Ovary (tissue), 9 donors: ENCODE data around the gene LGALS1. TPM values are rescaled to one million over a fixed set of nuclear protein-coding genes. Genes with fewer than 3 reads are reported as not detected.
"Not testable (repeated sequence)": the region's sequence is repeated elsewhere in the genome, so short reads cannot be mapped to it uniquely, and the experiment has no call there.

Experiments
- DNase-seq, 5 donors: peaks; one replicate each; pipeline ENCODE4 v3.0.0-alpha.2; 2019 to 2020
- H3K27ac ChIP-seq, 2 donors: fragments of 200-600 bp; one replicate each; pipeline versions ENCODE4 v1.5.1 to v1.8.0; 2019 to 2022
- H3K27me3 ChIP-seq: fragments of 200-600 bp; one replicate; pipeline ENCODE4 v1.8.0; 2022
- H3K36me3 ChIP-seq: fragments of 200-600 bp; sonication (generic); one replicate; pipeline ENCODE4 v1.5.1; 2019
- H3K4me1 ChIP-seq: one replicate; pipeline ENCODE4 v1.8.1; 2013; ENCODE audit warnings: mild to moderate bottlenecking, moderate library complexity; ENCODE audit not compliant: insufficient read depth
- H3K4me3 ChIP-seq: fragments of 200-600 bp; sonication (generic); one replicate; pipeline ENCODE4 v1.5.1; 2017
- H3K9me3 ChIP-seq, 2 donors: fragments of 200-600 bp in 1 of 2; sonication (generic) in 1 of 2; one replicate each; pipeline versions ENCODE4 v1.5.1 to v1.8.1; 2013 to 2019; ENCODE audit warnings: mild to moderate bottlenecking in 1 of 2, moderate library complexity in 1 of 2
- EP300 ChIP-seq: sonication (generic); formaldehyde crosslinking; IDR thresholded peaks from one replicate; pipeline ENCODE4 v1.6.1; 2017; ENCODE audit warnings: antibody characterized with exemption
- POLR2A ChIP-seq: fragments of 450-650 bp; IDR thresholded peaks from one replicate; pipeline ENCODE4 v1.6.1; 2017; ENCODE audit warnings: antibody characterized with exemption, mild to moderate bottlenecking, moderate library complexity
- WGBS, 3 donors: extraction: QIAGEN DNeasy Blood & Tissue Kit in 1 of 3; methylation state at CpG; one replicate each; pipeline versions ENCODE4 v1.1.5 to v1.1.7; 2013 to 2017; 5-methylcytosine and 5-hydroxymethylcytosine counted together
- intact Hi-C, 4 donors: fragments of 100-400 bp; cut with DNase I; formaldehyde crosslinking; loops; one replicate each; pipeline versions ENCODE4 v1.11.0 to v1.15.1; 2022 to 2023
- polyA plus RNA-seq, 2 donors: library from polyadenylated mRNA; stranded (reverse); fragments of 200-250 nt in 1 of 2; fragments of 350-450 nt in 1 of 2; fragmentation: Illumina TruSeq in 1 of 2; extraction: RNeasy Lipid Tissue Mini Kit (QIAGEN cat#74804) in 1 of 2; gene quantifications; one replicate each; pipeline ENCODE4 v1.2.3, GENCODE V29; 2013 to 2014
- total RNA-seq, 7 donors: library from RNA; depleted of rRNA in 2 of 7; stranded (reverse); fragments of >200 nt in 2 of 7; fragmentation: NEBNext Ultra II Directional in 3 of 7; extraction: Animal tissue kit (Norgen Biotek cat#: 25700) in 3 of 7; gene quantifications; one replicate each; pipeline versions ENCODE4 v1.1.0 to v1.2.4, GENCODE V29; 2016 to 2023
- TF ChIP-seq, protein P1 (sequence below), 3 donors: fragments of 450-650 bp in 2 of 3; fragments of 200-600 bp in 1 of 3; IDR thresholded peaks; one replicate each; pipeline versions ENCODE4 v1.5.1 to v1.8.0; 2016 to 2022; ENCODE audit warnings: antibody characterized with exemption in 3 of 3, mild to moderate bottlenecking in 1 of 3
- donor health status: DM: no; HTN: no; CAD: no; lungs with moderate emphysema.
- donor health status: DM: no; HTN: no; CAD: no.
- donor health status: Bipolar disorder and iron deficiency.
- donor health status: DM: yes; HTN: yes; CAD: no.
- donor health status: DM: no; HTN: no; CAD: no.
- donor health status: DM: yes; HTN: yes; CAD: no.

The LGALS1 gene
- total and polyA plus RNA-seq, 9 donors = 331 to 1,819 (median 1,125) TPM

DNA sequence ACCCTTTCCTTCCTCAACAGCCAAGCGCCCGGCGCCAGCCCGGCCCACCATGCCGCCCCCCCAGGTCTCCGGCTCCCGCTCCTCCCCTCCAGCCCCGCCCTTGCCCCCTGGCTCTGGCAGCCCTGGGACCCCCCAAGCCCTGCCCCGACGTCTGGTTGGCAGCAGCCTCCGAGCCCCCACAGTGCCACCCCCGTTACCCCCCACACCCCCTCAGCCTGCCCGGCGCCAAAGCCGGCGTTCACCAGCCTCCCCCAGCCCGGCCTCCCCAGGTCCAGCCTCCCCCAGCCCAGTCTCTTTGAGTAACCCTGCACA is 20.2 kb upstream of the LGALS1 start:
- no peaks in the 10 kb centered on the region for H3K27me3 ChIP-seq
- WGBS, 3 donors = 70 to 80% (median 77%) methylated on average over 9 to 17 of the region's 17 CpGs
- H3K36me3 ChIP-seq = no peaks in the 10 kb centered on the region
- H3K9me3 ChIP-seq = no peaks in the 10 kb centered on the region
- intact Hi-C loops = no loop called here
- H3K4me1 ChIP-seq = peaks cover 8% of the 10 kb centered on the region
- no peak overlapping the region for H3K27ac ChIP-seq
- TF ChIP-seq, protein P1, sequence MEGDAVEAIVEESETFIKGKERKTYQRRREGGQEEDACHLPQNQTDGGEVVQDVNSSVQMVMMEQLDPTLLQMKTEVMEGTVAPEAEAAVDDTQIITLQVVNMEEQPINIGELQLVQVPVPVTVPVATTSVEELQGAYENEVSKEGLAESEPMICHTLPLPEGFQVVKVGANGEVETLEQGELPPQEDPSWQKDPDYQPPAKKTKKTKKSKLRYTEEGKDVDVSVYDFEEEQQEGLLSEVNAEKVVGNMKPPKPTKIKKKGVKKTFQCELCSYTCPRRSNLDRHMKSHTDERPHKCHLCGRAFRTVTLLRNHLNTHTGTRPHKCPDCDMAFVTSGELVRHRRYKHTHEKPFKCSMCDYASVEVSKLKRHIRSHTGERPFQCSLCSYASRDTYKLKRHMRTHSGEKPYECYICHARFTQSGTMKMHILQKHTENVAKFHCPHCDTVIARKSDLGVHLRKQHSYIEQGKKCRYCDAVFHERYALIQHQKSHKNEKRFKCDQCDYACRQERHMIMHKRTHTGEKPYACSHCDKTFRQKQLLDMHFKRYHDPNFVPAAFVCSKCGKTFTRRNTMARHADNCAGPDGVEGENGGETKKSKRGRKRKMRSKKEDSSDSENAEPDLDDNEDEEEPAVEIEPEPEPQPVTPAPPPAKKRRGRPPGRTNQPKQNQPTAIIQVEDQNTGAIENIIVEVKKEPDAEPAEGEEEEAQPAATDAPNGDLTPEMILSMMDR (IDR thresholded peaks at IDR 0.05) = no peak
- TF ChIP-seq EP300 = no peak
- TF ChIP-seq POLR2A = no peak
- H3K4me3 ChIP-seq = no peak overlapping the region
- peak in 1 of 5 donors; percentile 35 for DNase-seq

DNA sequence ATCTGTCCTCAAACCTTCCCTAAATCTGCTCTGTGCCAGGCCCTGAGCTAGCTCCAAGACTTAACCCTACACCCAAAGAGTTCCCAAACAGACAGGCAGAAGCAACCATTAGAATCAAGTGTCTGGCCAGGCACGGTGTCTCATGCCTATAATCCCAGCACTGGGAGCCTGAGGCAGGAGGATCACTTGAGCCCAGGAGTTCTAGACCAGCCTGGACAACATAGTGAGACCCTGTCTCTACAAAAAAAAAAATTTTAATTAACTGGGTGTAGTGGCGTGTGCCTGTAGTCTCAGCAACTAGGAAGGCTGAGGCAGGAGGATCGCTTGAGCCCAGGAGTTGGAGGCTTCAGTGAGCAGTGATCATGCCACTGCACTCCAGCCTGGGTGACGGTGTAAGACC is 18.9 kb upstream of the LGALS1 start:
- H3K9me3 ChIP-seq, H3K4me1 ChIP-seq, intact Hi-C loops, DNase-seq, H3K36me3 ChIP-seq, H3K4me3 ChIP-seq, H3K27ac ChIP-seq, H3K27me3 ChIP-seq: not testable (repeated sequence)
- WGBS, 3 donors = 91 to 93% (median 93%) methylated on average over 4 of the region's 4 CpGs

DNA sequence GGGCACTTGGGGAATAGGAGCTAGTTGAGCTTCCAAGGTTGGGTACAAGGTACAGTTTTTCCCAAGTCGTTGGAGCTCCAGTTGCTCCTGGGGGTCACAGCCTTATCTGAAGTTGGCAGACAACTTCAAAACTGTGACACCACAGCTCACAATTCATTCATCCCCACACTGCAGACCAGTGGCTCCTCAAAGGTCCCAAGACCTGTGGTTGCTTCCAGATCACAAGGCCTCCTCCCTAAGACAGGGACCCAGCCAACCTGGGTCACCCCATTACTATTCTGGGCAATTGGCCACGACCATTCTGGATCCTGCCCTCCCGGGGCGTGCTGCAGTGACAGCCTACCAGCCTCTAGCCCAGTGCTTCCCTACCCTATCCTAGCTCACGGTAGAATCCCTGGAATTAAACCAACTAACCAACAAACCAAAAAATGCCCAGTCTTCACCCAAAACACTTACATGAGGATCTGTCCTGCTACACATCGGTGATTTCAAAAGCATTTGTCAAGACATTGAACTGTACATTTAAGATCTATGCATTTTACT is 17.8 kb upstream of the LGALS1 start:
- intact Hi-C loops = loop anchor here in 1 of 4 donors (2.0 kb wide), 1 partner anchor 17 kb away; the partner anchor contains the start of gene LGALS1
- no peaks in the 10 kb centered on the region for H3K9me3 ChIP-seq
- WGBS, 3 donors = 5 to 7% (median 5%) methylated on average over 6 of the region's 6 CpGs
- H3K27me3 ChIP-seq = no peaks in the 10 kb centered on the region
- peak overlapping the region; percentile 24 for H3K4me3 ChIP-seq
- TF ChIP-seq, protein P1 (IDR thresholded peaks at IDR 0.05) = no peak
- TF ChIP-seq EP300 = no peak
- no peak for TF ChIP-seq POLR2A
- no peaks in the 10 kb centered on the region for H3K36me3 ChIP-seq
- peaks cover 8% of the 10 kb centered on the region for H3K4me1 ChIP-seq
- peak in 2 of 5 donors; percentile 30 to 45 for DNase-seq
- peak overlapping the region in 1 of 2 donors; percentile 71 for H3K27ac ChIP-seq

DNA sequence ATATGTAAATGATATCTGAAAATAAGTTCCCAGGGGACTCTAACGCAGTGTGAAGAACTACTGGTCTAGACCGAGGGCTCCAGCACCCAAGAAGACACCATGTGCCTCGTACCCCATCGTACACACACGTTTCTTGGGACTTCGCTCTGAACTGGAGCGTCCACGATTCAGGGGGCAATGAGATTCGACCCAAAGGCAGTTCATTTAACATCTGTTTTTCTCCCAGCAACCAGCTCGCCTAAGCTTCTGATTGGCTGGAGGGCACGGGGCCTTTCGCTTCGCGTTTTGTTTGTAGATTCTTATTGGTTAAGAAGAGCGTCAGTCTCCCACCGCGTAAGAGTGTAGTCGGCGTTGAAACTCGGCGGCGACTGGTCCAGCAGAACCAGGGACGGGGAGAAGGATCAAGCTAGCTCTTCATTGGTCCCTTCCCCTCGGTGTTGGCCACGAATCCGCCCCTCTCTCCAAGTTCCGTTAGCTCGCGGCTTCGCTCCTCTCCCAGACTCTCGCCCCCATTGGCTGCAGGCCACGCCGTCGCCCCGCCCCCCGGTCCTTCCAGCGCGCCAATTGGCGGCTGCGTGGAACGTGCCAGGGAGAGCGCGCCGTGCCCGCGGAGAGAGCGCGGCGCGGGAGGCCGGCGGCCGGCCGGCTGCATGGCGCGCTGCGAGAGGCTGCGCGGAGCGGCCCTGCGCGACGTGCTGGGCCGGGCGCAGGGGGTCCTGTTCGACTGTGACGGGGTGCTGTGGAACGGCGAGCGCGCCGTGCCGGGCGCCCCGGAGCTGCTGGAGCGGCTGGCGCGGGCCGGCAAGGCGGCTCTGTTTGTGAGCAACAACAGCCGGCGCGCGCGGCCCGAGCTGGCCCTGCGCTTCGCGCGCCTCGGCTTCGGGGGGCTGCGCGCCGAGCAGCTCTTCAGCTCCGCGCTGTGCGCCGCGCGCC is 17.0 kb upstream of the LGALS1 start, which contains the start of gene PDXP:
Gene PDXP (plus strand): TSS at position 591 of the 933 bp plus-strand sequence. CDS start 60 bp downstream, at position 651.
- TF ChIP-seq, protein P1 (IDR thresholded peaks at IDR 0.05) = no peak
- TF ChIP-seq POLR2A = peak; percentile 74
- peaks cover 8% of the 10 kb centered on the region for H3K4me1 ChIP-seq
- WGBS, 3 donors = 0 to 1% (median 0%) methylated on average over 55 to 101 of the region's 101 CpGs
- peak within 1 kb of the TSS in 1 of 2 donors; percentile 71 for H3K27ac ChIP-seq
- no peaks in the 10 kb centered on the region for H3K27me3 ChIP-seq
- H3K36me3 ChIP-seq = no peaks in the 10 kb centered on the region
- peak within 1 kb of the TSS; percentile 62 for H3K4me3 ChIP-seq
- intact Hi-C loops = loop anchor here in 1 of 4 donors (2.0 kb wide), 1 partner anchor 16 kb away; the partner anchor contains the start of gene LGALS1
- H3K9me3 ChIP-seq = no peaks in the 10 kb centered on the region
- DNase-seq = peak; percentile 99 to 100 (median 100)
